Measurements from ENCODE around the gene PTPRM.

DNA sequence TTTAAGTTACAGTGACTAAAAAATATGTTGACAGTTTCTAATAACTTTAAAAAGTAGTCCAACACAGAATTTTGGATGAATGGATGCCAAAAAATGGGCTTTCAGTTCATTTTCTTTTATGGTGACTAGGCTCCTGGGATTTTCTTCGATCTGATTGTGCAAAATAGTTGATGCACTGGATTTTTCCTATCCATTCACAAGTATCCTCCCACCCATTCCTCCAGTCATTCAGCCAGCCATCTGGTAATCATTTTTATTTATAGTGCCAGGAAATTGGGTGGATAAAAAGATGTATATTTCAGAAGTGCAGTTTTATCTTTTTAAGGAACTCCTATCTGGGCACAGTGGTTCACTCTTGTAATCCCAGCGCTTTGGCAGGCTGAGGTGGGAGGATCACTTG, 175.1 kb downstream of the PTPRM start:
- TF ChIP-seq POLR2AphosphoS5 (IDR thresholded peaks at IDR 0.05; ENCODE audit: low read depth, low read length) = no peak
- TF ChIP-seq TAF1 (IDR thresholded peaks at IDR 0.05; ENCODE audit: borderline replicate concordance, low read depth, low read length) = no peak

Data from GM12892 (cell line).